Ramos (cell line): Measurements from ENCODE around the gene PTPRN2.

Experiments
- in situ Hi-C: fragments of 300-500 bp; cut with MboI; formaldehyde crosslinking; loops from one replicate; pipeline ENCODE4 v1.14.3; 2022; ENCODE audit warnings: low sequenced_read_pairs; ENCODE audit not compliant: unreplicated experiment

Gene PTPRN2

DNA sequence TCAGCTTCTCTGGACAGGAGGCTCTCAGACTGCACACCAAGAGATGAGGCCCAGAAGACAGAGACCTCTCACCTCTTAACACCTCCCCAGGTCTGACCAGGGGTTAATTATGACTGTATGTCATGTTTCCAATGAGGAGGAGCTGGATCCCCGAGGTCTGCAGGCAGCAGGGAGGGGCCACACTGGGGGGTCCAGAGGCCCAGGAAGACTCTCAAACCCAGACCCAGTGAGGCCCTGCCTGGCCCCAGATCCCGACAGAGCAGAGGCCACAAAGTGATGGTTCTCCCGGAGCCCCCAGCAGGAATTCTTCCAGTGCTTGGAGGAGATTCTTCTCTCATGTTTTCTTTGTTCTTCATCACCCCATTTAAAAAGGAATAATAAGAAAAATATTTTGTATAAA is 28.8 kb downstream of the PTPRN2 start:
- in situ Hi-C loops = no loop called here

DNA sequence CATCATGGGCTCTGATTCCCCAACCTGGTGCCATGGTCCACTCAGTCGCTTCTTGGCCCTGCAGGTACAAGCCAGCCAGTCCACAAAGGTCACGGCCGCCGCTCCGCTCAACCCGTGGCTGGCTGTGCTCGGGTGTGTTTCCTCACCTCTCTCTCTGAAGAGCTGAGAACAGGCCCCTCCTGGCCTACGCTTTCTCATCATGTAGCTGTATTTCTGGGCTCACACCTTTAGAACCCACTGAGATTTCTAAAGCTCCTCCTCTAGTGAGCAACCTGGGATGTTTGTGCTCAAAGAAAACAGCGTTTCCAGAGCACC is 30.2 kb downstream of the PTPRN2 start:
- in situ Hi-C loops = no loop called here

GRCh38 chr7:158556721-158557440 is 30.7 kb downstream of the PTPRN2 start:
- in situ Hi-C loops = no loop called here

- in situ Hi-C loops = no loop called here
Measured at GRCh38 chr7:158555034-158555520, 32.5 kb downstream of the PTPRN2 start.

DNA sequence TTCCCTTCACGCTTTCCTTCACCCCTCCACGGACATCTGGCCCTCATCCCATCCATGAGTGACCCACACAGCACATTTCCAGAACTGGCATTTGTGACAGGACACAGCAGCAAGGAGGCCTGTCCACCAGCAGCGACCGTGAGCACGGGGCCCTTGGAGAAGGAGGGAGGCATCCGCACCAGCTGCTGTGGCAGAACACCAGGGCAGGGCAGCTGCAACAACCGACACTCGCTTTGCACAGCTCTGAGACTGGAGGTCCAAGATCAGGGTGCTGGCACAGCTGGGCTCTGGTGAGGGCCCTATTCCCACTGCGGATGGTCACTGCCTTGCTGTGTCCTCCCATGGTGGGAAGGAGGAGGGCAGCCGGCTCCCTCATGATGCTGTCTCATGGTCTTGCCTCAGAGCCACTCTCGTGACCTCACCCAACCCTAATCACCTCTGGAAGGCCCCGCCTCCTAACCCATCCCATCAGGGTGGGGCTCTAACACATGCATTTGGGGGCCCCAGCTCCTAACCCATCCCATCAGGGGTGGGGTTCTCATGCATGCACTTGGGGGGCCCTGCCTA is 36.7 kb downstream of the PTPRN2 start:
- in situ Hi-C loops = no loop called here

DNA sequence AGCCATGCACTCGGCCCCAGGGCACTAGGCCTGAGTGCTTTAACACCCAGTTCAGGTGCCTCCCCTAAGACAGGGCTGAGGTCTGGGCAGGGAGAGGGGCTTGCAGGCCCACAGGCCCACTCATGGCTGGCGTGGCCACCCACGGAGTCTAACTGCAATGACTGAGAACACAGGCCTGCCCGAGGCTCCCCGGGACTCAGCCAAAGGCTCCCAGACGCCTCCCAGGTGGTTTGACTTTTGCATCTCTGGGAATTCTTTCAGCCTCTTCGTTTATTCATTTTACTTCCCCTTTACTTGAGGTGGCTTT is 37.3 kb downstream of the PTPRN2 start:
- in situ Hi-C loops = no loop called here

DNA sequence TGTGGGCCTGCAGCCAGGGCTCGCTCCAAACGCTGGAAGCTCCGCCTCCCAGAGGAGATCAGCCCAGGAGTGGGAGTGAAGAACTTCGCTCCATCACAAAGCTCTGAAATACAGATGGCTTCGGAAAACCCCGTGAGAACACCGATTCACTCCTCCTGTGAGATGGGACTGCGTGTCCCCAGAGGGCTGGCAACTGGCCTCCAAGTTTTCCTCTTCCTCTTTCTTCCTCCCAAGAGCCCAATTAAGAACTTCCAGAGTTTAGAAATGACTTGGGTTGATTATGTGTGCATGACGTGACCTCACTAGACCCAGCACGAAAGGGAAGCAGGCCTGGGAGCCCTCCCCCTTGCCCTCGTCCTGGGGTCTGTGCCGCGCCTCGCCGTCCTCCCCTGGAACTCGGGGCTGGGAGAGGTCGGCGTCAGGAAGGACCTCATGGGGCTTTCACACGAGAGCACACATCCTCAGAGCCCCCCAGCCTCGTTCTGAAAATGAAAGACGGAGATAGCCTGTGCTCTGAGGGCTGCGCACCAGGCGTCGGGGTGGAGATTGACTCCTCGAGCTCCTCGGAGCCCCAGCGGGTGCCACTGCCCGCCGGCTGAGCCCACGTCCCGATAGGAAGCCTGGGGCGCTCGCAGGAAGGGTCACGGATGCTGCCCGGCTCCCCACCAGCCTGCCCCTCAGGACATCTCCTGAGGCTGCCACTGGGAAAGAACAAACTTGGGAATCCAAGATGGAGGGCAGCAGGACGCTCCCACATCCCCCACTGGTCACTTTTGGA is 37.8 kb downstream of the PTPRN2 start:
- in situ Hi-C loops = no loop called here

DNA sequence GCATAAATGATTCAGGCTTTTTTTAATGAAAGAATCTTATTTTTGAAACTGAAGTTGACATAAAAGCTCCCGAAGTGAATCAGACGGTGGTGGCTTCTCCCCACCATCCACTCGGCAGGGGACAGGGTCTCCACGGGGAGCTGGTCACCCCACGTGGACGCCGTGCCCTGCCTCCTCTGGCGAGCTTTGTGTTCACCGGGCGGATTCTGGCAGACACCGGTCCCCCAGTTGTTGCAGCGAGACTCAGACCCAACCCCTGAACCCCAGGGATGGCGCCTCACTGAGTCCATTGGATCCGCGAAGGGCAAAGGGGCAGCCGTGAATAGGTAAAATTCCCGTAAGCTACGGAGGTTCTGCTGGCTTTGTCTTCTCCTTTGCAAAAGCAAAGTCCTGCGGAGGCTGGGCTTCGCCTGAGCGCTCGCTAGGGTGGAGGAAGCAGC is 38.4 kb downstream of the PTPRN2 start:
- in situ Hi-C loops = no loop called here

DNA sequence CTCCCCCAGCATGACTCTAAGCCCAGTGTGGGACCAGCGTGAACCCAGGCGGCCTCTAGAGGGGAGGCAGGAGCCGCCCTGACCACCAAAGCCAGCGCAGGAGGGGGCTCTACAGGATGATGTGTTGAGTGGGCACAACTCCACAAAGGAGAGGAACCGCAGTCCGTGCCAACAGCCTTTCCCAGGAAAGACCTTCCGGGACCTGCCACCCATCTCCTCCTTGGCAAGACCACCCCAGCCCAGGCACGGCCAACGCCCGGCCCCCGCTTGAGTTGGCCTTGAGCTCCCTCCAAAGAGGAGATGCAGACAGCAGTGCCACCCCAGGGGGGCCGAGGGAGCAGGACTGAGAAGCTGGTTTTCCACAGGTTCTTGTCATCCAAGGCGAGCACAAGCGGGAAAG is 38.9 kb downstream of the PTPRN2 start:
- in situ Hi-C loops = no loop called here

DNA sequence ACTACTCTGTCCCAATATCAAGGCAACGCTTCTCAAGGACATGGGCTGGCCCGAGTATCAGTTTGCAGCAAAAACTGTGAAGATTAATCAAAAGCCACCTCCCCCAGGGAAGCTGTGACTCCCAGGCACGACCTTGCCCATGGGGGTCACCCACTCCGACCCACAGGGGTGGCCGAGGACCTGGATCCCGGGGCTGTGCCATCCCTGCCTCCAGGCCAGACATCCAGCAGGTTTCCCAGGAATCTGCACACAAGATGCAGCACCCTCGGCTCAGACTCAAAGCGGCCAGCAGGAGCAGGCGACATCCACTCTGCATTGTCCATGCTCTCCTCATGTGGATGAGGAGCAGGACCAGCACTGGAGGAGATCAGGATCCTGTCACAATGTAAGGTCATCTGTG is 39.8 kb downstream of the PTPRN2 start:
- in situ Hi-C loops = no loop called here

GRCh38 chr7:158546626-158547025 is 41.0 kb downstream of the PTPRN2 start:
- in situ Hi-C loops = no loop called here

GRCh38 chr7:158546214-158546613 is 41.4 kb downstream of the PTPRN2 start:
- in situ Hi-C loops = no loop called here

DNA sequence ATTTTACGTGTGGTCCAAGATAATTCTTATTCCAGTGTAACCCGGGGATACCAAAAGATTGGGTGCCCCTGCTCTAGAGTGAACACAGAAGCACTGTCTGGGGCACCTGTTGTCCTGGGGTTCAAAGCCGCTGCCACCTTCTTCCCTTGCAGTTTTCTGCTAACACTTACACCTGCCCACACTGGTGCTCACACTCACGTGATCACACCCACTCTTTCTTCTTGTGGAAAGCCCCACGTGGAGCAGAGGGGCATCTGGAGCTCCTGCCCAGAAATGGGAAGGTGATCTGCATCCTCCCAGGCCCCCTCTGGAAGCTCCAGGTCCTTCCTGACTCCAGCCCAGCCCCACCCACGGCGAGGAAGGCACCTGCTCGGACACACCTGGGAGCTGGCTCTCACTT is 42.9 kb downstream of the PTPRN2 start:
- in situ Hi-C loops = no loop called here

- in situ Hi-C loops = no loop called here
Measured at GRCh38 chr7:158543840-158544239, 43.8 kb downstream of the PTPRN2 start.

GRCh38 chr7:158542651-158543566 is 44.7 kb downstream of the PTPRN2 start:
- in situ Hi-C loops = no loop called here

- in situ Hi-C loops = no loop called here
Measured at GRCh38 chr7:158541346-158542010, 46.1 kb downstream of the PTPRN2 start.

- in situ Hi-C loops = no loop called here
Measured at GRCh38 chr7:158539711-158540146, 47.9 kb downstream of the PTPRN2 start.

DNA sequence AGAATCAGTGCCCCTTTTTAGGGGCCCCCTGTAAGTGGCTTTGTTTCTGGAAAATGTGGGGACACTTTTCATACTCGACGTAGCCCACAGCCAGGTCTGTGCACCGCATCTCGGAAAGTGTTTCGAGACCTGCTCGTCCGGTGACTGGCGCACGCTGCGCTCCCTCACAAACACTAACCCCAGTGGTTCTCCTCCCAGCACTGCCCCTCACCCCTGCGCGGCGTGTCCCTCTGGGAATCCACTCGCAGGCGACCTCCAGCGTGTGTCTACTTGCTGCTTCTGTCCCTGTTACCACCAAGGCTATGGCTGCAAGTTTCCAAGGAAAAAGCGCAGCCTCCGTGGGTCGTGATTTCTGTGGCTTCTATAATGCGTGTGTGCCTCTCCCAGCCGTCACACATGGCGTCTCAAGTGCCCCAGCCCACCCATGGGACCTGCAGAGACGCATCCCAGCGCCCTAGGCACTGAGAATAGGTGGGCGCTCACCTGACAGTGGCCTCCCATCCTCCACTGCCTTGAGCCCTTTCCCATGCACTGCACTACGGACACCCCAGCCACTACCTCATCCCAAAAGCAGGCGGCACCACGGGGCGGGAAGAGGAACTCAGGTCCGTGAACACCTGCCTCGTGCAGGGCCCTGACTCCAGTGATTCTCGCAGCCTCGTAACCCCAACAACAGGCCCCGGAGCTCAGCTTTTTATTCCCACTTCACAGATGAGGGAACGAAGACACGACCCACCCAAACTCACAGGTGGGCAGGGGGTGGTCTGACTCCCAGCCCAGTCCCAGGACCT is 49.3 kb downstream of the PTPRN2 start:
- in situ Hi-C loops = no loop called here

DNA sequence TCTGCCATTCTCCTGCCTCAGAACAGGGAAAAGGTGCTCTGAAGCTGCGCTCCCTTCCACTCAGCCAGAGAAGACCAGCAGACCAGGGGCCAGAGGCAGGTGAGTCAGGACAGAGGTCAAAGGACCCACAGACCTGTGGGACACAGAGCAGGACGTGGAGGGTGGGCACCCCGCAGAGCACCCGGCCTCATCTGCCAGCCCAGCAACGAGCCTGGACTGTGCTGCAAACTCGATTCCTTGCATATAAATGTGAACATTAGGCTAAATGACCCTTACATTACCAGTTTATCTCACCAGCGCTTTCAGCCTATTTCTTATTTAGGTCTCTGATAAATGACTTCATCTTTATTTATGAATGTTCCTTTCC is 50.1 kb downstream of the PTPRN2 start:
- in situ Hi-C loops = no loop called here
